SW 1271 (cell line): ENCODE results near the gene COA7.

Experiments
- DNase-seq, 2 experiments: peaks; one replicate each; lab custom pipeline; 2025; lab: John Stamatoyannopoulos, UW

COA7 gene

DNA sequence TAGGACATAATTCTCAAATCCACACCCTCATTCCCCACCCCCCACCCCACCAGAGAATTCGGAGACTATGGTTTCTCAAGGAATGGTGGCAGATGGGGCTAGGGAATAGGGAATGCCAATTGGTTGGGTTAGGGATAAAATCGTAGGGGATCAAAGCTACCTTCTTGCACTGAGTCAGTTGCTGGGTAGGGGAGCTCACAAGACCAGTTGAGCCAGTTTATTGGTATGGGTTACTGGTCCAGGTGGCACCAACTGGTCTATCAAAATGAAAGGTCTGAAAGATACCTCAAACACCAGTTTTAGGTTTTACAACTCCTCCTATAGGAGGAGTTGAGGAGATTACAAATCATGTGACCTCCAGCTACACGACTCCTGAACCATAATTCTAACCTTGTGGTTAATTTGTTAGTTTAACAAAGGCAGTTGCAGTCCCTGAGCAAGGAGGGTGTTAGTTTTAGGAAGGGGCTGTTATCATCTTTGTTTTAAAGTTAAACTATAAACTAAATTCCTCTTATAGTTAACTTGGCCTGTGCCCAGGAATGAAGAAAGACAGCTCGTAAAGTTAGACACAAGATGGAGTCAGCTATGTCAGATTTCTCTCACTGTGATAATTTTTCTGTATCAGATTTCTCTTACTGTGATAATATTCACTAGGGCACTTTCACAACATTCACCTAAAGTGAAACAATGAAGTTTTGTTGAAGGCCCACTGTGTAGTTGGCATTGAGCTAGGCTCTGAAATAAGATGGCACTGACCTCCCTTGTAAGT lies 62.6 kb downstream of the COA7 start:
- no peak for DNase-seq
